Fibroblast of lung (primary cell): ENCODE data around the gene C3. TPM values are rescaled to one million over a fixed set of nuclear protein-coding genes. Genes with fewer than 3 reads are reported as not detected.
"Not testable (repeated sequence)": the region's sequence is repeated elsewhere in the genome, so short reads cannot be mapped to it uniquely, and the experiment has no call there.

Source experiments
- DNase-seq, 2 donors: peaks; one replicate each; pipeline versions ENCODE4 v3.0.0 to v3.0.0-alpha.2; 2010; ENCODE audit warnings: low read depth in 2 of 2
- H2AFZ ChIP-seq: 2 replicates; pipeline ENCODE4 v1.5.1; 2012; ENCODE audit warnings: low read length, control low read depth, inconsistent platforms
- H3K27ac ChIP-seq: 2 replicates; pipeline ENCODE4 v1.5.1; 2011; ENCODE audit warnings: low read length, control low read depth; ENCODE audit not compliant: insufficient read depth
- H3K27me3 ChIP-seq: 2 replicates; pipeline ENCODE4 v1.5.1; 2011; ENCODE audit warnings: mild to moderate bottlenecking, low read length; ENCODE audit not compliant: control insufficient read depth, insufficient read depth
- H3K36me3 ChIP-seq: 2 replicates; pipeline ENCODE4 v1.5.1; 2011; ENCODE audit warnings: low read length; ENCODE audit not compliant: control insufficient read depth, insufficient read depth
- H3K4me1 ChIP-seq: 2 replicates; pipeline ENCODE4 v1.5.1; 2011; ENCODE audit warnings: low read length; ENCODE audit not compliant: control insufficient read depth, insufficient read depth; ENCODE audit errors: extremely low read depth
- H3K4me2 ChIP-seq: 2 replicates; pipeline ENCODE4 v1.5.1; 2011; ENCODE audit warnings: low read length, control low read depth; ENCODE audit not compliant: insufficient read depth; ENCODE audit errors: extremely low read depth
- H3K4me3 ChIP-seq, 4 experiments: fragments of 200-600 bp in 1 of 4; sonication (generic) in 1 of 4; replicated peaks in 1 of 4; 2 replicates each; pipeline ENCODE4 v1.5.1; 2011 to 2016; ENCODE audit warnings: low read length in 4 of 4, low read depth in 3 of 4, mild to moderate bottlenecking in 3 of 4, control low read depth in 2 of 4, inconsistent platforms in 1 of 4, mixed read lengths in 1 of 4; ENCODE audit not compliant: insufficient read depth in 1 of 4; ENCODE audit errors: control extremely low read depth in 1 of 4
- H3K79me2 ChIP-seq: 2 replicates; pipeline ENCODE4 v1.5.1; 2012; ENCODE audit warnings: mild to moderate bottlenecking, low read length, inconsistent platforms; ENCODE audit not compliant: control insufficient read depth, insufficient read depth
- H3K9ac ChIP-seq: 2 replicates; pipeline ENCODE4 v1.5.1; 2011; ENCODE audit warnings: mild to moderate bottlenecking, low read length, control low read depth; ENCODE audit not compliant: insufficient read depth
- H3K9me3 ChIP-seq: 2 replicates; pipeline ENCODE4 v1.5.1; 2012; ENCODE audit warnings: low read depth, low read length; ENCODE audit not compliant: control insufficient read depth, insufficient read depth
- H4K20me1 ChIP-seq: 2 replicates; pipeline ENCODE4 v1.5.1; 2011; ENCODE audit warnings: low read length; ENCODE audit not compliant: control insufficient read depth, insufficient read depth; ENCODE audit errors: extremely low read depth
- EZH2 ChIP-seq: IDR thresholded peaks from 2 replicates; pipeline ENCODE4 v1.5.1; 2012; ENCODE audit warnings: low read length, control low read depth, mild to moderate bottlenecking; ENCODE audit errors: missing control alignments
- polyA plus RNA-seq, 2 donors: library from polyadenylated mRNA; depleted of rRNA in 1 of 2; stranded (reverse) in 1 of 2; unstranded in 1 of 2; fragments of >200 nt; gene quantifications; 2 replicates each; pipeline ENCODE4 v1.2.1, GENCODE V29; 2011 to 2012; ENCODE audit warnings: missing spikeins in 1 of 2
- total RNA-seq: library from RNA; depleted of rRNA; stranded (reverse); fragments of >200 nt; gene quantifications from 2 replicates; pipeline ENCODE4 v1.2.1, GENCODE V29; 2014
- TF ChIP-seq, protein P1 (sequence below), 2 donors: IDR thresholded peaks in 1 of 2; conservative IDR thresholded peaks in 1 of 2; 1 replicate in 1 of 2; 2 replicates in 1 of 2; pipeline ENCODE4 v1.5.1; 2011 to 2012; ENCODE audit warnings: low read length in 2 of 2, control low read depth in 1 of 2, inconsistent platforms in 1 of 2, low read depth in 1 of 2, mild to moderate bottlenecking in 1 of 2

The C3 gene
- total and polyA plus RNA-seq, 2 donors (not counting 1 experiment from before 2014, with no cell fraction given), result 1.2 to 2.5 TPM

DNA sequence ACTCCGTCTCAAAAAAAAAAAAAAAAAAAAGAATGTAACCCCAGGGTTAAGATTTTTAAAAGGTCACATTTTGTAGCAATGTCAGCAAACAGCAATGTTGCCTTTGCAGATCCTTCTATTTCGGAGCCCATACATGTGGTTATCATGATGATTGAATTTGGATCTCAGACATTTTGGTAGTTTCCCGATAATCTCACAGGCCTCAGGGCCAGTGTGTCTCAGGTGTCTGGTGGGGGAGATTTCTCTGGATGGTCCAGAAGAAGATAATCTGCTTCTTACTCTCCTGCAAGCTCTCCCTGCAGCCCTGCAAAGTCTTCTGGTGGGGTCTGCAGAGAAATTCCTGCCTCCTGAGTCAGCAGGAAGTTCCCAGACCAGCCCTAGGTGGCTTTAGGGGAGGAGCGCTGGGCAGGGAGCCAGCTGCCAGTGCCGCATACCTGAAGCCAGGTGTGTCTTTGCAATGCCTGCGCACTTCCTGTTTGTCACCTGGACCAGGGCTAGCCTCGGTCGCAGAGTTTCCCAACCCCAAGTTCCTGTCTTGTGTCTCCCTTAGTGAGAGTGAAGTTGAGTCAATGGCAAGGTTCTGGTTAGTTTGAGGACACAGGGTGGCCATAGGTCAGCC is 45.4 kb upstream of the C3 start:
- no peak overlapping the region for H3K27ac ChIP-seq
- H3K9me3 ChIP-seq, result no peaks in the 10 kb centered on the region
- H3K27me3 ChIP-seq, result no peaks in the 10 kb centered on the region
- DNase-seq, result no peak
- TF ChIP-seq, protein P1, sequence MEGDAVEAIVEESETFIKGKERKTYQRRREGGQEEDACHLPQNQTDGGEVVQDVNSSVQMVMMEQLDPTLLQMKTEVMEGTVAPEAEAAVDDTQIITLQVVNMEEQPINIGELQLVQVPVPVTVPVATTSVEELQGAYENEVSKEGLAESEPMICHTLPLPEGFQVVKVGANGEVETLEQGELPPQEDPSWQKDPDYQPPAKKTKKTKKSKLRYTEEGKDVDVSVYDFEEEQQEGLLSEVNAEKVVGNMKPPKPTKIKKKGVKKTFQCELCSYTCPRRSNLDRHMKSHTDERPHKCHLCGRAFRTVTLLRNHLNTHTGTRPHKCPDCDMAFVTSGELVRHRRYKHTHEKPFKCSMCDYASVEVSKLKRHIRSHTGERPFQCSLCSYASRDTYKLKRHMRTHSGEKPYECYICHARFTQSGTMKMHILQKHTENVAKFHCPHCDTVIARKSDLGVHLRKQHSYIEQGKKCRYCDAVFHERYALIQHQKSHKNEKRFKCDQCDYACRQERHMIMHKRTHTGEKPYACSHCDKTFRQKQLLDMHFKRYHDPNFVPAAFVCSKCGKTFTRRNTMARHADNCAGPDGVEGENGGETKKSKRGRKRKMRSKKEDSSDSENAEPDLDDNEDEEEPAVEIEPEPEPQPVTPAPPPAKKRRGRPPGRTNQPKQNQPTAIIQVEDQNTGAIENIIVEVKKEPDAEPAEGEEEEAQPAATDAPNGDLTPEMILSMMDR (conservative IDR thresholded peaks at IDR 0.05 in 1 of 2, IDR thresholded peaks at IDR 0.05 in 1 of 2; ENCODE audit: low read depth in 1 of 2, low read length in 2 of 2), result no peak
- no peak for TF ChIP-seq EZH2
- no peak overlapping the region for H3K4me2 ChIP-seq
- no peaks in the 10 kb centered on the region for H3K36me3 ChIP-seq
- H3K9ac ChIP-seq, result no peak overlapping the region
- no peaks in the 10 kb centered on the region for H4K20me1 ChIP-seq
- no peaks in the 10 kb centered on the region for H3K79me2 ChIP-seq
- H2AFZ ChIP-seq, result no peak overlapping the region
- no peak overlapping the region for H3K4me3 ChIP-seq
- no peaks in the 10 kb centered on the region for H3K4me1 ChIP-seq

- H3K79me2 ChIP-seq, result not testable (repeated sequence)
These were observed 41.9 kb upstream of the C3 start for GRCh38 chr19:6762253-6762797.

GRCh38 chr19:6761053-6761676 is 40.7 kb upstream of the C3 start:
- H3K9ac ChIP-seq, result no peak overlapping the region
- H3K9me3 ChIP-seq, result no peaks in the 10 kb centered on the region
- H3K4me3 ChIP-seq, result no peak overlapping the region
- no peak overlapping the region for H3K4me2 ChIP-seq
- H3K27ac ChIP-seq, result no peak overlapping the region
- H3K79me2 ChIP-seq, result no peaks in the 10 kb centered on the region
- DNase-seq, result peak in 1 of 2 donors; percentile 11
- H3K36me3 ChIP-seq, result no peaks in the 10 kb centered on the region
- no peaks in the 10 kb centered on the region for H3K27me3 ChIP-seq
- H3K4me1 ChIP-seq, result no peaks in the 10 kb centered on the region
- no peak for TF ChIP-seq EZH2
- no peaks in the 10 kb centered on the region for H4K20me1 ChIP-seq
- no peak overlapping the region for H2AFZ ChIP-seq

More at GRCh38 chr19:6762253-6762797, 41.9 kb upstream of the C3 start:
- H3K4me1 ChIP-seq, H2AFZ ChIP-seq, H3K36me3 ChIP-seq, H3K27me3 ChIP-seq, H3K9me3 ChIP-seq, DNase-seq, H4K20me1 ChIP-seq, H3K9ac ChIP-seq, H3K4me3 ChIP-seq, H3K27ac ChIP-seq, H3K4me2 ChIP-seq: not testable (repeated sequence)

DNA sequence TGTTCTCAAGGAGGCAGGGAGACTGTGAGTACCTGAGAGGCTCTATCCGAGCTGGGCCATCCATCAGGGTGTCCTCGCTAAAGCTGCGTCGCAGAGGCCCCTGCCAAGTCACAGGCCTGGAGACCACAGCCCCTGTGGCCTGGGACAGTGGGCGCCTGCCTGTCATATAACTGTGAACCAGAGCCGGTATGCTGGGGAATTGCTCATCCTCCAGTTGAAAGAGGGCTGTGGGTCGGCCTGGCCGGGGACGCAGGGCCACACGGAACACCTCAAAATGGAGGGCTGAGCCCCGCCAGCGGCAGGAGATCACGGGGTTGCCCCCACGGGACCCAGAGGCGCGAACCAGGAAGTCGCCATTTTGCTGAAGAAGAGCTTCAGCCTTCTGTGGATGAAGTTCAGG is 40.2 kb upstream of the C3 start:
- no peak overlapping the region for H3K4me3 ChIP-seq
- no peaks in the 10 kb centered on the region for H3K27me3 ChIP-seq
- no peak overlapping the region for H3K4me2 ChIP-seq
- no peaks in the 10 kb centered on the region for H3K4me1 ChIP-seq
- no peaks in the 10 kb centered on the region for H3K9me3 ChIP-seq
- H2AFZ ChIP-seq, result no peak overlapping the region
- TF ChIP-seq, protein P1 (conservative IDR thresholded peaks at IDR 0.05 in 1 of 2, IDR thresholded peaks at IDR 0.05 in 1 of 2; ENCODE audit: low read depth in 1 of 2, low read length in 2 of 2), result no peak
- TF ChIP-seq EZH2, result no peak
- H3K9ac ChIP-seq, result no peak overlapping the region
- H3K36me3 ChIP-seq, result no peaks in the 10 kb centered on the region
- H3K27ac ChIP-seq, result no peak overlapping the region
- no peaks in the 10 kb centered on the region for H4K20me1 ChIP-seq
- no peak for DNase-seq
- no peaks in the 10 kb centered on the region for H3K79me2 ChIP-seq
